HG03064 (cell line): ENCODE measurements around the gene GFRAL.

Source experiments
- ATAC-seq: cut with Tn5 transposase; IDR thresholded peaks from one replicate; pipeline ENCODE4 v1.9.1; 2021; ENCODE audit warnings: low read depth; ENCODE audit not compliant: unreplicated experiment

Gene GFRAL

DNA sequence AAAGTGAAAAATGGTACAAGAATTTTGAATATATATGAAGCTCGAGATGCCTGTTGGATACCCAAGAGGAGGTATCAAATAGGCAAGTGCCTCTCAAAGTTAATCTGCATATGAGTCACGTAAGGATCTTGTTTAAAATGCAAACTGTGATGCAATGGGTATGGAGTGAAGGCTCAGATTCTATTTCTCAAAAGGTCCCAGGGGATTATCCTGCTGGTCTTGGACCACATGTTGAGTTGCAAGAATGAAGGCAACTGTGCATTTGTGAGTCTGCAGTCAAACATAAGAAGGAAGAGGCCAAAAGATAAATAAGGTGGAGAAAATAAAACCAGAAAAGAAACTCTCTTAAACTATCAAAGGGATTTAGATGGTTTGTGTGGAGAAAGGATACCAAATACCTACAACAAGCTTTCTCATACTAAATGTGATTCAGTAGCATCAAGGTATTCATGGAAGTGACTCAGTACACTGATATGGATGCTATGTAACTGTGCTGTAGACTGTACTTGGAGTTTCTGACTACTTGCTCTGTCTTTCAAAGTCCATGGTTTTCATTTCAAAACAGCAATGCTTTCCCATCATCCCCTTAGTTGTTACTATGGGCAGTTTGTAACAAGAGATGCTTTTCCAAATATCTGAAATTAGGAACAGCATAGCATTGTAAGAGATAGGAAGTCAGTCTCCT, 106.3 kb downstream of the GFRAL start:
- ATAC-seq: no peak

DNA sequence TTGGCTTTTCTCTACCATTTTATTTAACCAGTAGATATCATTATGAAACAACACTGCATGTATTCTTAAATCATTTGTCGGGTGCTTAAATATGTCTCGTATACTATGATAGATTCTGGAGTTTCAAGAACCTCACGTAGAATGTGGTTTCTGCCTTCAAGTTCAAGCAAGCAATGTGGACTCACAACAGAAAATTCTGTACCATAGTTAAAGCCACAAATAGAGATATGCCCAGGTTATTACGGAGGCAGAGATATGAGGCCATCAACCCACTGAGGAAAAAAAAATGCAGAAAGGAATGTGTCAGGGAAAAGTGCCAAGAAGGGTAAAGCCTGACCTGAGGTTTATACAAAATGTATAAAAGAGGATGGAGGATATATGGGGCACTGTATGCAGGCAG, 109.9 kb downstream of the GFRAL start:
- no peak for ATAC-seq

DNA sequence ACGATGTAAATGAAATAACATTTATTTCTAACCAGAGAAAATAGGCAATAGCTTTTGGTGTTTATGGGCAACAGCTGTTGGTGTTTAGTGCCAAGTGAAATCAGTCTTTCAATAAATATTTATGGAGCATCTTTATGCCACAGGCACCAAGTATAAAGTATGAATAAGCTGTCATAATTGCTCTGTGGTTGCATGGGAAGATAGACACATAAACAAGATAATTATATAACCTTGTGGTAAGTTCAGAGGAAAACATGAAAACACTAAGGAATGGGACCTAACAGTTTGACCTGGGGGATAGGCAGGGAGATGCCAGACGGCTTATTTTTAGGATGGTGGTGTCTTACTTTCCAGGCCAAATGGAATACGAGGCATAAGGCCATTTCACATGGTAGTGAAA, 110.9 kb downstream of the GFRAL start:
- no peak for ATAC-seq

DNA sequence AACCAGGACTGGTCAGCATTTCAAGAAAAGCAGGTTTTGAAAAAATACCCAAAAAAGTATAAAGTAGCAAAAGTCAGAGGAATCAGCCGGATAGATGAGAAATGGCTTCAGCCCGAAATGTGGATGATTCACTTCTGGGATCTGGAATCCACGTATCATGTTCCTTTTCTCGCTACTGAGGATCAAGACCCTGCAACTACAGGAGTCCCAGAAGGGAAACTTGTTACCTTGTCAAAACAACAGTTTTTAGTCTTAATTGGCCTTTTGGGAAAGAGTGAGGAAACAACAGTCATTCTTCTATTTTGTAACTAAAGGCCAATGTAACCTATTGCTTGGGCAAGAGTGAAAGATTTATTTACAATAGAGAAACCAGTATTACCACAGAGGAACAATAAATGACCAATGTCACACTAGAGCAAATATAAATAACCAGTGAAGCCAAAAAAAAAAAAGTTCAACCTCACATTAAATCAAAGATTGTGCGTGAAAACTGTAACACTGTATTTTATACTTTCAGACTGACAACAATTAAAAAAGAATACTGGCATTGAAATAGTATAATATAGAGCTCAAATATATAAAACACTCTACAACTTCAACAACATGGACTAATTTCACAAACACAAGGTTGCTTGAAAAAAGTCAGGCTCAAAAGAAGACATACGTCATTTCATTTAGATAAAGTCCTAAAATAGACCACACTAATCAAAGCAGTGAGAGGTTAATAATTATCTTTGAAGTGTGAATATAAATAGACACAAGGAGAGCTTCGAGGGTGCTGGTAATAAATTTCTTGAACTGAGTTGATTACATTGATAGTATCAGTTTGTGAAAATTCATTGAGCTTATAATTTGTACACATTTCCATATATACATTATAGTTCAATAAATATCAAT, 116.2 kb downstream of the GFRAL start:
- ATAC-seq: no peak

DNA sequence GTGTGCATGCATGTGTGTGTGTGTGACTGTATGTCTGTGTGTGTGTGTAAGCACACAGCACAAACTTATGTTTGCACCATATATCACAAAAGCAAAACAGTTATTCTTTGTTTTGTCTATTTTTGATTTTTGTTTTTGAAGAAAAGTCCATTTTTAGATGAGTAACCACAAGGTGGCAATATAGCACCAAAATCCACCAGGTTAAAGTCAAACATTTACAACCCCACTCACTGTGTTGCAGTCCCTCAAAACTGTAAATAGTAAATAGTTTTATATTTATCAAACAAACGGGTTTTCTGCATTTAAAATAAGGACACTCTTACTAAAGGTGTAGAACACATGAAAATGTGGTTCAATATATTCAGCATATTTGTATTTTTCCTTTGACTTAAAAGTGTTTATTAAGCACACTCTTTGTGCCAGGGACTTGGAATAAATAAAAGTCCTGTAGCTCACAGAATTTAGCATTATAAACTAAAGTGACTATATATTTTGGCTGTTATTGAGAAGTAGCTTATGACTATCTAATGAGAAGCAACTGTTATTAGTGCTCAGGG, 118.5 kb downstream of the GFRAL start:
- no peak for ATAC-seq

DNA sequence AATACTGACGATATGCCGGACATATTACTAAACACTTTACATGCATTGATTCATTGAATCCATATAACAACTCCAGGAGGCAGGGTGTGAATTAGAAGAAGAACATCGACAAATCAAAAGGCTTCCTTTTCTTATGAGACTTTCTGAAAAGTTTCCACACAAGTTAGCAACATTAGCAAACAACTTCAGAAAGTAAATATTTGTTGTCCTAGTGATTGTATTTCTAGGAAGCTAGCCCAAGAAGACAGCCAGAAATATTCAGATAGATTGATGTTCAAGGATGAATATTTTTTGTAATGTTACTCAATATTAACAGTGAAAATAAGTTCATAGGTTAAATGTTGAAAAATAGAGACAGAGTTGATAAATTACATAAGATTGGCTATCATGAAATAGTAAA, 120.6 kb downstream of the GFRAL start:
- no peak for ATAC-seq

DNA sequence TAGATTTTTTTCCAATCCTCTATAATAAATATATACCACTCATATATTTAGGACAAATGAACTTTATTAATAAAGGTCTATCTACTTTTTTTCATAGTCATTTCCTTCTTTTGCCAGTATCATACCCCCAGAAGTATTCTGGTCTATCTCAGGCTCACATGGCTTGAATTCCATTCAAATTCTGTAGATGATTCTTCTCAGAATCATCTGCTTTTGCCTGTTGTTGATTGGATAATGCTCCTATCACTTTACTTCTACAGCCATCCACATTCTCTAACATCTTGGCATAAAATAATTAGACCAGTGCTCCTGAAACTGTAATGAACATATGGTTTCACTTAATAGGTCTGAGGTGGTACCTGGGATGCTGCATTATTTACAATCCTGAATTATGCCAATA, 121.2 kb downstream of the GFRAL start:
- ATAC-seq: no peak

DNA sequence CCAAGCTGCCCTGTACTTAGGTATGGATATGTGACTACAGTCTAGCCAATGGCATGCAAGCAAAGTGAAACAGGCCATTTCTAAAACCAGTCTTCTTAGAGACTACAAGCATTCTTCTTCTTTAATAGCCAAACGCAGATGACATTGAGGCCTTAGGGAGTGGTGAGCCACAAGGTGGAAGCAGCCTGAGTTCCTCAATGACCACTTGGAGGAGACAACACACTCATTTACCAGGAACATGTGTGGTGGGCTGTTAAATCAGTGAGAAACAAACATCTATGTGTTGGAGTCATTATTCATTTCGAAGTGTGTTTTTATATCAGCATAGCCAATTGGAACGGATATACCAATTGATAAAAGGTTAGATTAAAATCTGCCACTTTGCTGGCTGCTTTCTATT, 122.0 kb downstream of the GFRAL start:
- no peak for ATAC-seq

DNA sequence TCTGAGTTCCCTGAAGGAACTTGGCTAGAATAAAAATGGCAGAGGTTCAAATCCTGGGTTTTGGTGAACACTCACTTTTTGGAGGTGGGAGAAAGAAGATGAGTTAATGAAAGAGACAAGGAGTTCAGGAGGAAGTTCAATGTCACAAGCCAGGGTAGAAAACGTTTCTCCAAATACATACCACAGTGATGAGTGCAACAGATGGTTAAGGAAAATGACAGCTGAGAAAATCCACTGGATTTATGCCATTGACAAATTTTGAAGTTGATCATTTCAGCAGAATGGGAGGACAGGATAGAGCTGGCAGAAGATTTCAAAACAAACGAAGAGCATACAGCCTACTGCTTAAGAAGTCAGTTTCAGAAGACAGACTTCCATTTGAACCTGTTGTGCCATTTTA, 122.7 kb downstream of the GFRAL start:
- no peak for ATAC-seq
